ENCODE data around the gene EP300.

Gene EP300

GRCh38 chr22:41197038-41197972, 104.9 kb downstream of the EP300 start (continued):
- TF ChIP-seq PRDM4 (tag by site-specific recombination; IDR thresholded peaks at IDR 0.05): 0 out of 2 replicates have a peak, but pooled peaks have one; percentile 45
- peak; percentile 91 for TF ChIP-seq PRDM1 (tag by site-specific recombination; IDR thresholded peaks at IDR 0.05)
- TF ChIP-seq ZNF670 (tag by site-specific recombination; IDR thresholded peaks at IDR 0.05; ENCODE audit: low read depth): no peak
- no peak for TF ChIP-seq ZNF146 (tag by site-specific recombination; IDR thresholded peaks at IDR 0.05)
- TF ChIP-seq ZNF549 (tag by site-specific recombination; IDR thresholded peaks at IDR 0.05): no peak
- TF ChIP-seq ZNF426 (tag by site-specific recombination; IDR thresholded peaks at IDR 0.05): no peak
- no peak for TF ChIP-seq ZSCAN18 (tag by site-specific recombination; IDR thresholded peaks at IDR 0.05)
- TF ChIP-seq ZNF391 (tag by site-specific recombination; IDR thresholded peaks at IDR 0.05; ENCODE audit: borderline replicate concordance, low read depth): peak; percentile 52; the same call in 1 of the 2 replicates
- TF ChIP-seq ZXDB (tag by site-specific recombination; IDR thresholded peaks at IDR 0.05): peak; percentile 84
- TF ChIP-seq ZNF610 (tag by site-specific recombination; IDR thresholded peaks at IDR 0.05; ENCODE audit: borderline replicate concordance): no peak
- TF ChIP-seq ZNF148 (tag by site-specific recombination; IDR thresholded peaks at IDR 0.05; ENCODE audit: borderline replicate concordance): no peak
- TF ChIP-seq ZNF404 (tag by site-specific recombination; IDR thresholded peaks at IDR 0.05): no peak
- 0 out of 2 replicates have a peak, but pooled peaks have one; percentile 11 for TF ChIP-seq ZEB2 (tag by site-specific recombination; IDR thresholded peaks at IDR 0.05)
- no peak for TF ChIP-seq ZNF266 (tag by site-specific recombination; IDR thresholded peaks at IDR 0.05; ENCODE audit: low read depth)
- no peak for TF ChIP-seq ZNF23 (tag by site-specific recombination; IDR thresholded peaks at IDR 0.05; ENCODE audit: borderline replicate concordance)
- TF ChIP-seq KLF10 (tag by site-specific recombination; IDR thresholded peaks at IDR 0.05): no peak
- peak; percentile 90 for TF ChIP-seq PATZ1 (tag by site-specific recombination; IDR thresholded peaks at IDR 0.05)
- no peak for TF ChIP-seq HOXA7 (CRISPR knock-in tag; IDR thresholded peaks at IDR 0.05; ENCODE audit: borderline replicate concordance)
- TF ChIP-seq ZBTB44 (tag by site-specific recombination; IDR thresholded peaks at IDR 0.05): no peak
- no peak for TF ChIP-seq ZNF768 (tag by site-specific recombination; IDR thresholded peaks at IDR 0.05)
- no peak for TF ChIP-seq ZBTB21 (tag by site-specific recombination; IDR thresholded peaks at IDR 0.05)
- peak; percentile 70 for TF ChIP-seq CTCF (tag by site-specific recombination; IDR thresholded peaks at IDR 0.05)
- no peak for TF ChIP-seq ZFP3 (tag by site-specific recombination; IDR thresholded peaks at IDR 0.05; ENCODE audit: low read depth)

Data from HEK293 (cell line).